H9 (cell line): ENCODE results near the gene SIRT7. TPM values are rescaled to one million over a fixed set of nuclear protein-coding genes. Genes with fewer than 3 reads are reported as not detected.

Experiments used
- DNase-seq: peaks from one replicate; pipeline ENCODE4 v3.0.0-alpha.2; 2017
- H2AFZ ChIP-seq: one replicate; pipeline ENCODE4 v1.6.1; 2013; ENCODE audit warnings: mild to moderate bottlenecking, low read length, control low read depth, moderate library complexity
- H2AK5ac ChIP-seq: 2 replicates; pipeline ENCODE4 v1.6.1; 2013; ENCODE audit warnings: low read length, control low read depth, mixed read lengths; ENCODE audit not compliant: insufficient read length
- H2BK120ac ChIP-seq: one replicate; pipeline ENCODE4 v1.6.1; 2013; ENCODE audit warnings: low read depth, mild to moderate bottlenecking, low read length, control low read depth, inconsistent platforms; ENCODE audit not compliant: poor library complexity, severe bottlenecking
- H2BK12ac ChIP-seq: 2 replicates; pipeline ENCODE4 v1.6.1; 2013; ENCODE audit warnings: low read length, control low read depth, mixed read lengths, low read depth; ENCODE audit not compliant: insufficient read length
- H2BK15ac ChIP-seq: 2 replicates; pipeline ENCODE4 v1.6.1; 2013; ENCODE audit warnings: low read depth, low read length, control low read depth
- H2BK20ac ChIP-seq: one replicate; pipeline ENCODE4 v1.6.1; 2013; ENCODE audit warnings: low read depth, mild to moderate bottlenecking, low read length, control low read depth, inconsistent platforms; ENCODE audit not compliant: poor library complexity, severe bottlenecking
- H2BK5ac ChIP-seq: 2 replicates; pipeline ENCODE4 v1.6.1; 2013; ENCODE audit warnings: low read length, control low read depth, mixed read lengths; ENCODE audit not compliant: insufficient read length
- H3K14ac ChIP-seq: 2 replicates; pipeline ENCODE4 v1.6.1; 2013; ENCODE audit warnings: low read length, control low read depth; ENCODE audit not compliant: insufficient read depth
- H3K18ac ChIP-seq: 2 replicates; pipeline ENCODE4 v1.6.1; 2013; ENCODE audit warnings: low read depth, mild to moderate bottlenecking, mixed read lengths, low read length, control low read depth; ENCODE audit not compliant: insufficient read length
- H3K23ac ChIP-seq: 2 replicates; pipeline ENCODE4 v1.6.1; 2013; ENCODE audit warnings: low read length, control low read depth, mixed read lengths, low read depth; ENCODE audit not compliant: insufficient read length
- H3K23me2 ChIP-seq: 2 replicates; pipeline ENCODE4 v1.6.1; 2013; ENCODE audit warnings: low read depth, mild to moderate bottlenecking, mixed read lengths, low read length, control low read depth; ENCODE audit not compliant: insufficient read length, poor library complexity, severe bottlenecking
- H3K27ac ChIP-seq: 2 replicates; pipeline ENCODE4 v1.5.1; 2013; ENCODE audit warnings: low read length, control low read depth, mixed read lengths, low read depth; ENCODE audit not compliant: insufficient read length
- H3K27me3 ChIP-seq: 2 replicates; pipeline ENCODE4 v1.6.1; 2013; ENCODE audit warnings: low read length, control low read depth, inconsistent platforms; ENCODE audit not compliant: insufficient read depth
- H3K4ac ChIP-seq: 2 replicates; pipeline ENCODE4 v1.6.1; 2013; ENCODE audit warnings: low read depth, mild to moderate bottlenecking, control low read depth, inconsistent platforms, low read length, moderate library complexity
- H3K4me1 ChIP-seq: 2 replicates; pipeline ENCODE4 v1.6.1; 2013; ENCODE audit warnings: low read length, control low read depth, inconsistent platforms; ENCODE audit not compliant: insufficient read depth
- H3K4me2 ChIP-seq: 2 replicates; pipeline ENCODE4 v1.6.1; 2013; ENCODE audit warnings: low read length, control low read depth, mixed read lengths; ENCODE audit not compliant: insufficient read length, insufficient read depth
- H3K56ac ChIP-seq: 2 replicates; pipeline ENCODE4 v1.6.1; 2013; ENCODE audit warnings: low read depth, mild to moderate bottlenecking, mixed read lengths, low read length, control low read depth; ENCODE audit not compliant: insufficient read length
- H3K79me1 ChIP-seq: 2 replicates; pipeline ENCODE4 v1.6.1; 2013; ENCODE audit warnings: low read depth, mild to moderate bottlenecking, moderate library complexity, low read length, control low read depth, inconsistent platforms; ENCODE audit not compliant: insufficient read depth, poor library complexity, severe bottlenecking
- H3K79me2 ChIP-seq: 2 replicates; pipeline ENCODE4 v1.6.1; 2013; ENCODE audit warnings: low read length, control low read depth, inconsistent platforms; ENCODE audit not compliant: insufficient read depth
- H3K9ac ChIP-seq: 2 replicates; pipeline ENCODE4 v1.6.1; 2013; ENCODE audit warnings: low read length, control low read depth, mixed read lengths; ENCODE audit not compliant: insufficient read length; ENCODE audit errors: extremely low read depth
- H3K9me3 ChIP-seq: one replicate; pipeline ENCODE4 v1.6.1; 2013; ENCODE audit warnings: low read depth, low read length, inconsistent platforms; ENCODE audit not compliant: control insufficient read depth
- H3T11ph ChIP-seq: one replicate; pipeline ENCODE4 v1.6.1; 2013; ENCODE audit warnings: mild to moderate bottlenecking, low read length, control low read depth, inconsistent platforms
- H4K20me1 ChIP-seq: one replicate; pipeline ENCODE4 v1.6.1; 2013; ENCODE audit not compliant: control insufficient read depth, insufficient read length, insufficient read depth
- H4K5ac ChIP-seq: 2 replicates; pipeline ENCODE4 v1.6.1; 2013; ENCODE audit warnings: low read depth, mild to moderate bottlenecking, mixed read lengths, low read length, control low read depth; ENCODE audit not compliant: insufficient read length
- H4K8ac ChIP-seq: replicated peaks from 2 replicates; pipeline ENCODE4 v1.6.1; 2013; ENCODE audit warnings: low read length, control low read depth, mixed read lengths, low read depth; ENCODE audit not compliant: insufficient read length
- H4K91ac ChIP-seq: 2 replicates; pipeline ENCODE4 v1.6.1; 2013; ENCODE audit warnings: low read depth, mild to moderate bottlenecking, moderate library complexity, mixed read lengths, low read length, control low read depth; ENCODE audit not compliant: insufficient read length
- H3K27ac Mint-ChIP-seq, 3 experiments: 2 replicates in 2 of 3; 3 replicates in 1 of 3; pipeline ENCODE4 v1.8.0; 2020 to 2021; ENCODE audit warnings: mixed read lengths in 3 of 3, mild to moderate bottlenecking in 1 of 3, moderate library complexity in 1 of 3
- H3K27me3 Mint-ChIP-seq: 2 replicates; pipeline ENCODE4 v1.8.0; 2021; ENCODE audit warnings: low read depth, mild to moderate bottlenecking, moderate library complexity, mixed read lengths
- H3K36me3 Mint-ChIP-seq, 3 experiments: 2 replicates in 2 of 3; 3 replicates in 1 of 3; pipeline ENCODE4 v1.8.0; 2020 to 2021; ENCODE audit warnings: low read depth in 3 of 3, mixed read lengths in 3 of 3; ENCODE audit not compliant: insufficient read depth in 1 of 3
- H3K4me1 Mint-ChIP-seq, 2 experiments: 2 replicates each; pipeline ENCODE4 v1.8.0; 2020; ENCODE audit warnings: mixed read lengths in 2 of 2
- H3K4me3 Mint-ChIP-seq, 2 experiments: 2 replicates in 1 of 2; 3 replicates in 1 of 2; pipeline ENCODE4 v1.8.0; 2020 to 2021; ENCODE audit warnings: mild to moderate bottlenecking in 2 of 2, mixed read lengths in 2 of 2, moderate library complexity in 1 of 2
- H3K9me3 Mint-ChIP-seq, 2 experiments: 2 replicates in 1 of 2; 3 replicates in 1 of 2; pipeline ENCODE4 v1.8.0; 2020; ENCODE audit warnings: mild to moderate bottlenecking in 2 of 2, mixed read lengths in 2 of 2, moderate library complexity in 1 of 2
- CTCF ChIP-seq: fragments of 200-600 bp; sonication (generic); conservative IDR thresholded peaks from 3 replicates; pipeline ENCODE4 v1.8.0; 2021; ENCODE audit warnings: antibody characterized with exemption, mild to moderate bottlenecking
- whole genome bisulfite sequencing: extraction: QIAGEN DNeasy Blood & Tissue Kit; methylation state at CpG from one replicate; pipeline ENCODE4 v1.1.7; 2013; ENCODE audit warnings: missing lambda C conversion rate, low lambda C conversion rate, mixed read lengths; ENCODE audit not compliant: insufficient read length; ENCODE audit errors: extremely low coverage; 5-methylcytosine and 5-hydroxymethylcytosine counted together
- total RNA-seq: library from RNA; stranded (reverse); gene quantifications from 2 replicates; pipeline ENCODE4 v1.2.1, GENCODE V29; 2021

SIRT7 gene
- total RNA-seq, 1 experiment from 2014 or later, result 29.7 TPM

GRCh38 chr17:81921996-81922565, 4.1 kb upstream of the SIRT7 start:
- Histone ChIP-seq H3K79me2 (peaks cover 22% of the 10 kb centered on the region; the same call in 1 of the 2 replicates), H3K4me2 (no peak overlapping the region), H3K9ac (no peak overlapping the region), H3K27me3 (no peaks in the 10 kb centered on the region), H2BK20ac (no peak overlapping the region), H2BK12ac (no peak overlapping the region), H3K23ac (no peak overlapping the region), H3K23me2 (peaks cover 11% of the 10 kb centered on the region), H3K56ac (no peak overlapping the region), H3K9me3 (no peaks in the 10 kb centered on the region), H3T11ph (no peak overlapping the region), H4K8ac (no peak overlapping the region), H3K18ac (no peak overlapping the region), H3K4ac (no peak overlapping the region), H4K20me1 (no peaks in the 10 kb centered on the region), H2BK120ac (no peak overlapping the region), H3K27ac (no peak overlapping the region), H4K5ac (no peak overlapping the region), H3K79me1 (peaks cover 5% of the 10 kb centered on the region), H2AFZ (no peak overlapping the region), H3K14ac (no peak overlapping the region), H4K91ac (no peak overlapping the region), H2BK15ac (no peak overlapping the region), H2BK5ac (no peak overlapping the region), H3K4me1 (peaks cover 3% of the 10 kb centered on the region; the same call in 1 of the 2 replicates), H2AK5ac (no peak overlapping the region)
- WGBS, result no CpG with 5 or more reads among the region's 23 CpGs
- Mint-ChIP-seq H3K27me3 (no peaks in the 10 kb centered on the region), H3K4me1 (peaks cover 39 to 42% of the 10 kb centered on the region in 2 experiments), H3K27ac (peak overlapping the region in 2 of 3 experiments; percentile 19 to 79; a peak in 2 of 7 replicates), H3K4me3 (peak overlapping the region in 1 of 2 experiments; percentile 35; a peak in 2 of 5 replicates), H3K9me3 (no peaks in the 10 kb centered on the region), H3K36me3 (peaks cover 12 to 33% (median 25%) of the 10 kb centered on the region in 3 experiments; a peak in 6 of 7 replicates)
- no peak for TF ChIP-seq CTCF
- no peak for DNase-seq
